GM12878 (cell line): Measurements from ENCODE around the gene S100A4. TPM values are rescaled to one million over a fixed set of nuclear protein-coding genes. Genes with fewer than 3 reads are reported as not detected.

Experiments used
- ATAC-seq: fragments of 200-7000 bp; cut with Tn5 transposase; 3 replicates; pipeline ENCODE4 v1.9.1; 2020; ENCODE audit warnings: mild to moderate bottlenecking, moderate library complexity
- BruUV-seq: library from RNA; stranded (reverse); fragments of 400-500 nt; replicated peaks from 2 replicates; lab custom pipeline; 2021; lab: Mats Ljungman, UMichigan
- CTCF ChIA-PET: fragments of 300-600 bp; sonication (Branson Sonifier 250); formaldehyde crosslinking; extraction: SDS; loops from one replicate; lab custom pipeline; 2021; ENCODE audit warnings: inconsistent platforms; lab: Yijun Ruan, JAX
- POLR2A ChIA-PET: fragments of 350-600 bp; formaldehyde crosslinking; extraction: SDS; loops from one replicate; lab custom pipeline; 2021; ENCODE audit warnings: inconsistent platforms; lab: Charles Lee
- RAD21 ChIA-PET: fragments of 300-600 bp; sonication (Branson Sonifier 250); formaldehyde crosslinking; loops from one replicate; lab custom pipeline; 2023; ENCODE audit warnings: antibody characterized with exemption; ENCODE audit not compliant: unreplicated experiment; lab: Charles Lee
- SMC1A ChIA-PET: fragments of 300-600 bp; sonication (Branson Sonifier 250); formaldehyde crosslinking; loops from one replicate; lab custom pipeline; 2023; ENCODE audit not compliant: unreplicated experiment, uncharacterized antibody; lab: Charles Lee
- DNase-seq: peaks from one replicate; pipeline ENCODE4 v3.0.0-alpha.2; 2011; ENCODE audit warnings: low read depth, low spot score
- FAIRE-seq: peaks from 3 replicates; lab custom pipeline; 2011; peaks lifted over from hg19 to GRCh38; lab: Jason Lieb, UNC
- H2AFZ ChIP-seq: 2 replicates; pipeline ENCODE4 v1.6.0; 2011; ENCODE audit warnings: low read depth, low read length, control low read depth; ENCODE audit not compliant: control insufficient read depth
- H3K27ac ChIP-seq: 2 replicates; pipeline ENCODE4 v1.5.1; 2011; ENCODE audit warnings: control low read depth; ENCODE audit not compliant: control insufficient read depth, insufficient read depth
- H3K27me3 ChIP-seq, 2 experiments: replicated peaks in 1 of 2; 2 replicates each; pipeline versions ENCODE4 v1.6.0 to v1.6.1; 2011; ENCODE audit warnings: low read length in 1 of 2; ENCODE audit not compliant: control insufficient read depth in 2 of 2, insufficient read depth in 2 of 2
- H3K36me3 ChIP-seq, 2 experiments: 2 replicates each; pipeline ENCODE4 v1.5.1; 2011; ENCODE audit warnings: low read length in 1 of 2; ENCODE audit not compliant: control insufficient read depth in 2 of 2, insufficient read depth in 2 of 2
- H3K4me1 ChIP-seq: 2 replicates; pipeline ENCODE4 v1.6.1; 2011; ENCODE audit warnings: mild to moderate bottlenecking, low read length, moderate library complexity, mixed read lengths; ENCODE audit not compliant: control insufficient read depth, insufficient read depth
- H3K4me2 ChIP-seq: 2 replicates; pipeline ENCODE4 v1.6.0; 2011; ENCODE audit warnings: control low read depth; ENCODE audit not compliant: control insufficient read depth, insufficient read depth
- H3K4me3 ChIP-seq: fragments of 200-600 bp; sonication (generic); 2 replicates; pipeline ENCODE4 v1.5.1; 2016
- H3K79me2 ChIP-seq: 2 replicates; pipeline ENCODE4 v1.6.0; 2011; ENCODE audit warnings: low read length; ENCODE audit not compliant: control insufficient read depth, insufficient read depth
- H3K9ac ChIP-seq: 2 replicates; pipeline ENCODE4 v1.8.0; 2011; ENCODE audit warnings: low read length, control low read depth, mixed read lengths; ENCODE audit not compliant: control insufficient read depth, insufficient read depth
- H3K9me3 ChIP-seq: replicated peaks from 3 replicates; pipeline ENCODE4 v1.5.1; 2011; ENCODE audit warnings: mild to moderate bottlenecking, low read length; ENCODE audit not compliant: control insufficient read depth, insufficient read depth
- H4K20me1 ChIP-seq: 2 replicates; pipeline ENCODE4 v1.6.0; 2011; ENCODE audit not compliant: control insufficient read depth, insufficient read depth
- BHLHE40 ChIP-seq, 2 experiments: fragments of 450-650 bp in 1 of 2; IDR thresholded peaks; 2 replicates each; pipeline ENCODE4 v1.6.1; 2011 to 2017; ENCODE audit warnings: low read depth in 2 of 2, borderline replicate concordance in 1 of 2, improper control_type of control experiment in 1 of 2, low read length in 1 of 2, mild to moderate bottlenecking in 1 of 2
- EZH2 ChIP-seq: IDR thresholded peaks from 2 replicates; pipeline ENCODE4 v1.6.1; 2012; ENCODE audit warnings: low read depth, mild to moderate bottlenecking, control low read depth, inconsistent platforms, low read length, borderline replicate concordance; ENCODE audit not compliant: control insufficient read depth
- FOXK2 ChIP-seq: fragments of 450-650 bp; IDR thresholded peaks from 2 replicates; pipeline ENCODE4 v1.6.1; 2017; ENCODE audit warnings: mild to moderate bottlenecking, moderate library complexity
- IKZF1 ChIP-seq: fragments of 450-650 bp; conservative IDR thresholded peaks from 2 replicates; pipeline ENCODE4 v1.6.1; 2017; ENCODE audit warnings: antibody characterized with exemption, mild to moderate bottlenecking
- JUNB ChIP-seq: IDR thresholded peaks from 2 replicates; pipeline ENCODE4 v1.6.1; 2016; ENCODE audit warnings: antibody characterized with exemption, mild to moderate bottlenecking
- MAX ChIP-seq: IDR thresholded peaks from 2 replicates; pipeline ENCODE4 v1.6.1; 2012; ENCODE audit warnings: low read depth, low read length, improper control_type of control experiment
- POU2F2 ChIP-seq: IDR thresholded peaks from 3 replicates; pipeline ENCODE4 v1.6.1; 2011; ENCODE audit warnings: low read depth, mild to moderate bottlenecking, low read length, borderline replicate concordance
- RAD51 ChIP-seq: fragments of 450-650 bp; IDR thresholded peaks from 2 replicates; pipeline ENCODE4 v1.6.1; 2016; ENCODE audit warnings: moderate library complexity, mild to moderate bottlenecking, inconsistent platforms
- RB1 ChIP-seq: fragments of 450-650 bp; formaldehyde crosslinking; IDR thresholded peaks from 2 replicates; pipeline ENCODE4 v1.6.1; 2017; ENCODE audit warnings: mild to moderate bottlenecking, borderline replicate concordance
- RELA ChIP-seq: fragments of 450-650 bp; IDR thresholded peaks from 2 replicates; pipeline ENCODE4 v1.8.0; 2014; ENCODE audit warnings: borderline replicate concordance; ENCODE audit not compliant: partially characterized antibody
- RUNX3 ChIP-seq: IDR thresholded peaks from 2 replicates; pipeline ENCODE4 v1.6.1; 2012; ENCODE audit warnings: low read length, inconsistent platforms
- SMC3 ChIP-seq: IDR thresholded peaks from 2 replicates; pipeline ENCODE4 v1.6.1; 2011; ENCODE audit warnings: low read length, improper control_type of control experiment, borderline replicate concordance
- TCF3 ChIP-seq: IDR thresholded peaks from 2 replicates; pipeline ENCODE4 v1.6.1; 2012; ENCODE audit warnings: low read depth, mild to moderate bottlenecking, low read length, borderline replicate concordance; ENCODE audit not compliant: insufficient read depth
- ZNF217 ChIP-seq: fragments of 450-650 bp; IDR thresholded peaks from 2 replicates; pipeline ENCODE4 v1.6.1; 2017; ENCODE audit warnings: antibody characterized with exemption, mild to moderate bottlenecking
- WGBS: methylation state at CpG from one replicate; pipeline ENCODE4 v1.1.6; 2016; ENCODE audit warnings: low lambda C conversion rate; ENCODE audit not compliant: insufficient replicate concordance, insufficient coverage; ENCODE audit errors: missing lambda C conversion rate; 5-methylcytosine and 5-hydroxymethylcytosine counted together
- in situ Hi-C: fragments of 300-500 bp; cut with MboI; formaldehyde crosslinking; loops from 9 replicates; pipeline ENCODE4 v1.14.3; 2018; ENCODE audit warnings: mixed read lengths
- intact Hi-C: fragments of 100-400 bp; cut with micrococcal nuclease; formaldehyde crosslinking; loops from one replicate; pipeline ENCODE4 v1.14.2; 2022; ENCODE audit not compliant: unreplicated experiment
- polyA plus RNA-seq, 11 experiments: library from polyadenylated mRNA; depleted of rRNA in 4 of 11; unstranded in 6 of 11; stranded (reverse) in 5 of 11; fragments of >200 nt; fragmentation: Nextera tagmentation in 4 of 11; fragmentation: Illumina TruSeq in 1 of 11; extraction: Ambion mirVana in 4 of 11; extraction: Trizol in 1 of 11; gene quantifications; 1 replicate in 1 of 11; 2 replicates in 10 of 11; pipeline versions ENCODE4 v1.2.1 to v1.2.3, GENCODE V29; 2011 to 2016; ENCODE audit warnings: inconsistent platforms in 2 of 11, missing spikeins in 2 of 11, low read depth in 1 of 11
- total RNA-seq, 4 experiments: library from RNA; depleted of rRNA in 3 of 4; stranded (reverse); fragments of >200 nt in 3 of 4; fragmentation: Illumina TruSeq in 1 of 4; extraction: Trizol in 1 of 4; gene quantifications; 2 replicates each; pipeline versions ENCODE4 v1.2.1 to v1.2.3, GENCODE V29; 2013 to 2021
- TF ChIP-seq, protein P1 (sequence below): fragments of 150-350 bp; IDR thresholded peaks from 2 replicates; pipeline ENCODE4 v1.6.1; 2016; ENCODE audit warnings: low read depth, low read length

Gene S100A4
- total and polyA plus RNA-seq, 10 of the 15 experiments (the other 5 are each of a cell fraction or from before 2014, with no cell fraction given) = 4.3 to 104 (median 27.3) TPM

DNA sequence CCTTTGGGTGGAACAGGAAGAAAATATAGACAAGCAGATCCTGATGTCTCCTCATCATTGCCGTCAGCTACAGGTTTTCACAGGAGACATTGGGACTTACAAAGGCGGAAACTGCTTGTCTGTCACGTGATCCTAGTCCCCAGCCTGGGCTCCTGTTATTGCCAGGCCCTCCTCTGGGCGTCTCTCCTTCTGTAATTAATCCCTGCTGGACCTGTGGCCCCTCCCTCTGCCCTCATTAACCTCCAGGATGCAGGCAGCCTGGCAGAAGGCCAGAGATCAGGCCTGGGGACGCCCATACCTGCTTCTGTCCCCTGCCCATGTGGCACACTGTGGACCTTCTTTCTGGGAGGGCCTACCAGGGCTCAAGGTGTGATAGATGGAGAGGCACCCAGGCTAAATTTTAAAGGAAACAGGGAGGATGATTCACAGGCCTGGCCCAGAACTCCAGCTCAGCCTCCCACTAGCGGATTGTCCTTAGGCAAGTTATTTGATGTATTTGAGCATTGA is 7.2 kb downstream of the S100A4 start:
- Histone ChIP-seq H3K4me2 (no peak overlapping the region), H3K27me3 (no peaks in the 10 kb centered on the region), H3K79me2 (no peaks in the 10 kb centered on the region; the same call in 1 of the 2 replicates), H4K20me1 (no peaks in the 10 kb centered on the region), H2AFZ (no peak overlapping the region)
- POLR2A ChIA-PET = no interaction called here
- in situ Hi-C loops = no loop called here
- 52% methylated on average over 6 of the region's 6 CpGs for WGBS
- SMC1A ChIA-PET = interaction anchor here (1.2 kb wide), 1 partner anchor 13 kb away, joined by 4 read pairs; no protein-coding TSS in a partner anchor
- CTCF ChIA-PET = interaction anchor here (1.0 to 8.6 kb wide), 2 partner anchors 9 to 33 kb away, joined by 3 to 216 read pairs; no protein-coding TSS in a partner anchor
- DNase-seq = no peak
- TF ChIP-seq MAX (no peak), RAD51 (peak; percentile 46; the same call in 1 of the 2 replicates)
- TF ChIP-seq, all 136 proteins: peak for 1
- no TSS peak for BruUV-seq
- RAD21 ChIA-PET = no interaction called here
- Histone ChIP-seq H3K27ac (no peak overlapping the region), H3K4me1 (peaks cover 22% of the 10 kb centered on the region), H3K9ac (no peak overlapping the region), H3K36me3 (no peaks in the 10 kb centered on the region), H3K4me3 (no peak overlapping the region), H3K9me3 (no peaks in the 10 kb centered on the region)
- ATAC-seq = no peak
- no peak for FAIRE-seq
- intact Hi-C loops = no loop called here

DNA sequence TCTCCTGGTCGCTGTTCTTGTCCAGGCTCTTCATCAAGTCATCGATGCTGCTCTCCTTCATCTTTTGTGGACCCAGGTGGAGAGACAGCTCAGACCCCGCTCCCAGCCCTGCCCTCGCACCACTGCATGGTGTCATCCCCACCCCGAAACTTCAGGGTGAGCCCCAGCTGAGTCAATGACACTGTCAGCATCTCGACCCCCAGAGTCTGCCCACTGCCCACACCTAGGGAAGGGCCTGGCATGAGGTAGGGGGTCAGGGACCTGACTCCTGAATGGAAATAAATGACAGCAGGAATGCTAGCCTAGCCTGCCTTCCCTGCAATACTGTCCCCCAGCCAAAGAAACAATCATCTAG is 8.3 kb downstream of the S100A4 start:
- POLR2A ChIA-PET = interaction anchor here (1.1 to 1.3 kb wide), 2 partner anchors 9 to 96 kb away, joined by 4 to 7 read pairs; partner anchors contain the start of gene CHTOP
- FAIRE-seq = no peak
- RAD21 ChIA-PET = no interaction called here
- H3K27me3 ChIP-seq = no peaks in the 10 kb centered on the region
- DNase-seq = no peak
- ATAC-seq = no peak
- no peaks in the 10 kb centered on the region for H3K36me3 ChIP-seq
- H3K27ac ChIP-seq = no peak overlapping the region
- intact Hi-C loops = no loop called here
- in situ Hi-C loops = no loop called here
- CTCF ChIA-PET = interaction anchor here (0.7 to 8.6 kb wide), 3 partner anchors 8 to 34 kb away, joined by 3 to 216 read pairs (median 113); partner anchors contain the start of gene S100A2
- H2AFZ ChIP-seq = no peak overlapping the region
- no peak overlapping the region for H3K4me2 ChIP-seq
- no peak overlapping the region for H3K4me3 ChIP-seq
- peaks cover 22% of the 10 kb centered on the region for H3K4me1 ChIP-seq
- BruUV-seq = no TSS peak
- SMC1A ChIA-PET = no interaction called here
- no peak overlapping the region for H3K9ac ChIP-seq
- WGBS = 56% methylated on average over 6 of the region's 6 CpGs
- no peaks in the 10 kb centered on the region for H3K9me3 ChIP-seq
- no peaks in the 10 kb centered on the region; the same call in 1 of the 2 replicates for H3K79me2 ChIP-seq
- no peaks in the 10 kb centered on the region for H4K20me1 ChIP-seq
- no peak for TF ChIP-seq BHLHE40 (IDR thresholded peaks at IDR 0.05; ENCODE audit: borderline replicate concordance in 1 of 2, low read depth in 2 of 2, low read length in 1 of 2)
- no peak for TF ChIP-seq TCF3
- no peak for TF ChIP-seq JUNB
- no peak for TF ChIP-seq EZH2
- TF ChIP-seq IKZF1 = no peak
- no peak for TF ChIP-seq RUNX3
- TF ChIP-seq, protein P1, sequence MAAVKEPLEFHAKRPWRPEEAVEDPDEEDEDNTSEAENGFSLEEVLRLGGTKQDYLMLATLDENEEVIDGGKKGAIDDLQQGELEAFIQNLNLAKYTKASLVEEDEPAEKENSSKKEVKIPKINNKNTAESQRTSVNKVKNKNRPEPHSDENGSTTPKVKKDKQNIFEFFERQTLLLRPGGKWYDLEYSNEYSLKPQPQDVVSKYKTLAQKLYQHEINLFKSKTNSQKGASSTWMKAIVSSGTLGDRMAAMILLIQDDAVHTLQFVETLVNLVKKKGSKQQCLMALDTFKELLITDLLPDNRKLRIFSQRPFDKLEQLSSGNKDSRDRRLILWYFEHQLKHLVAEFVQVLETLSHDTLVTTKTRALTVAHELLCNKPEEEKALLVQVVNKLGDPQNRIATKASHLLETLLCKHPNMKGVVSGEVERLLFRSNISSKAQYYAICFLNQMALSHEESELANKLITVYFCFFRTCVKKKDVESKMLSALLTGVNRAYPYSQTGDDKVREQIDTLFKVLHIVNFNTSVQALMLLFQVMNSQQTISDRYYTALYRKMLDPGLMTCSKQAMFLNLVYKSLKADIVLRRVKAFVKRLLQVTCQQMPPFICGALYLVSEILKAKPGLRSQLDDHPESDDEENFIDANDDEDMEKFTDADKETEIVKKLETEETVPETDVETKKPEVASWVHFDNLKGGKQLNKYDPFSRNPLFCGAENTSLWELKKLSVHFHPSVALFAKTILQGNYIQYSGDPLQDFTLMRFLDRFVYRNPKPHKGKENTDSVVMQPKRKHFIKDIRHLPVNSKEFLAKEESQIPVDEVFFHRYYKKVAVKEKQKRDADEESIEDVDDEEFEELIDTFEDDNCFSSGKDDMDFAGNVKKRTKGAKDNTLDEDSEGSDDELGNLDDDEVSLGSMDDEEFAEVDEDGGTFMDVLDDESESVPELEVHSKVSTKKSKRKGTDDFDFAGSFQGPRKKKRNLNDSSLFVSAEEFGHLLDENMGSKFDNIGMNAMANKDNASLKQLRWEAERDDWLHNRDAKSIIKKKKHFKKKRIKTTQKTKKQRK = no peak
- TF ChIP-seq POU2F2 = no peak
- no peak for TF ChIP-seq SMC3
- TF ChIP-seq RB1 = no peak
- TF ChIP-seq FOXK2 = no peak
- TF ChIP-seq RELA = no peak
- TF ChIP-seq ZNF217 = no peak
